GM18868 (cell line): ENCODE data around the gene MORC3.
"Not testable (repeated sequence)": the region's sequence is repeated elsewhere in the genome, so short reads cannot be mapped to it uniquely, and the experiment has no call there.

ENCODE experiments used
- ATAC-seq: cut with Tn5 transposase; IDR thresholded peaks from one replicate; pipeline ENCODE4 v1.9.1; 2021; ENCODE audit warnings: mild to moderate bottlenecking, moderate library complexity; ENCODE audit not compliant: unreplicated experiment

The MORC3 gene

DNA sequence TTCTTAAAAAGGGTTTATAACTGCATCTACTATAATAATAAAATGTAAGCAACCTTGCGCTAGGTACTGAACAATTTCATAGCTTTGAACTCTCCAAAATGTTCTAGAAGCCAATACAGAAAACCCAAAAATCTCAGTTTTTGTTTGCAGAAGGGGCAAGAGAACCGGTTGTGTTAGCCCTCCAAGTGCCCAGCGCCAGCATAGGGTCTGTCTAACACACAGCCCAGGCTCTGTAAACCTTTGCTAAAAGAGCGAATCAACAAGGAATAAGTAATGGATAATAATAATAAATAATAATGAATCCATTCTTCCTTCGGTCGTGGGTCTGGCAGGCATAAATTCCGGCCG lies 64.9 kb downstream of the MORC3 start:
- peak; percentile 20 for ATAC-seq

DNA sequence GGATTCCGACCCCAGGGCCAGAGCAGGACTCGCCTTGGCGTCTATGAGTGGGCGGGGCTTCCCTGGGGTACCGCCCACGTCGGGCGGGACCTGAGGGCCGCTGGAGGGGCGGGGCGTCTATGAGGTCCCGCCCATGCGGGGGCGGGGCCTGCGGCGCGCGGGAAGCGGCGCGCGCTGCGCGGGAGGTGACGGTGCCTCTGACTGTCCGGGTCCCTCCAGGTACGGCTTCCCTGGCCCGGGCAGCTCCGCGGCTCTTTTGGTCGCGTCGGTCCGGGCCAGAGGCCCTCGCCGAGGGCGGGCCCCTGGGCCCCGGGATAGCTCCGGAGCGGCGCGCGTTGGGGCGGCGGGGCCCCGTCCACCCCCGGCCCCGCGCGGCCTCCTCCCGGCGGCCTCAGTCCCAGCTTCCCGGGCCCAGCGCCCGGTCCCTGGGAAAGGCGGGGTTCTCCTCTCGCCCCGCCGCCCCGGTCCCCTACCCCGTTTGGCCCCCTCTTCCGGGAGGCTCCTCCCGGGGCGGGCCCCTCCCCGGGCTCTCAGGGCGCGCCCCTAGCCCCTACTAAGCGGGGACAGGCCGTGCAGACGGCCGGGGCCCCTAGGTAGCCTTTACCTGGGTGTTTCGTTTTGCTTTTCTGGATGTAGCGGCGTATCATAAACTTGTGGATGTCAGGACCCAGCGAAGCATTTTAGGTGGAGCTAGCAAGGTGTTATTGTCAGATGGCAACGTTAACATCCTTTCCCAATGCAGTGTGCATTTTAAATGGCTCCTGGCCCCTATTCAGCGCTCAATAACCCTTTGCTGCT lies 65.4 kb downstream of the MORC3 start, which contains the start of gene CHAF1B:
Gene CHAF1B, plus strand, starts transcription at position 160 of the 798 bp plus-strand sequence. CDS start 745 bp downstream, outside the sequence.
- ATAC-seq: peak; percentile 91

DNA sequence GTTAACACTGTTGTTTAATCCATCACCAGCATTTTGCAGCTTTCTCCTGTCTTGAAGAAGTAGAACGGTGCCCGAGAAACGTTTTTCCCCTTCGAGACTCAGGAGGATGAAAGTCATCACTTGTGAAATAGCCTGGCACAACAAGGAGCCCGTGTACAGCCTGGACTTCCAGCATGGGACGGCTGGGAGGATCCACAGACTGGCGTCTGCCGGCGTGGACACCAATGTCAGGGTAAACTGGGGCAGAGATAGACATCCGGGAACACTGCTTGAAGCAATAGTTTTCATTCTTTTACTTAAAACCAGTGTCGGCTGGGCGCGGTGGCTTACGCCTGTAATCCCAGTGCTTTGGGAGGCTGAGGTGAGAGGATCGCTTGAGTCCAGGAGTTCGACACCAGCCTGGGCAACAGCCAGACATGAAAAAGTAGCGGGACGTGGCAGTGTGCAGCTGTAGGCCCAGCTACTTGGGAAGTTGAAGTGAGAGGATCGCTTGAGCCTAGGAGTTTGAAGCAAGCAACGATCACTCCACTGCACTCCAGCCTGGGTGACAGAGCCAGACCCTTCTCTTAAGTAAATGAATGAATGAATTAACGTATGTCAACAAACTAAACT lies 66.1 kb downstream of the MORC3 start:
- ATAC-seq: no peak

DNA sequence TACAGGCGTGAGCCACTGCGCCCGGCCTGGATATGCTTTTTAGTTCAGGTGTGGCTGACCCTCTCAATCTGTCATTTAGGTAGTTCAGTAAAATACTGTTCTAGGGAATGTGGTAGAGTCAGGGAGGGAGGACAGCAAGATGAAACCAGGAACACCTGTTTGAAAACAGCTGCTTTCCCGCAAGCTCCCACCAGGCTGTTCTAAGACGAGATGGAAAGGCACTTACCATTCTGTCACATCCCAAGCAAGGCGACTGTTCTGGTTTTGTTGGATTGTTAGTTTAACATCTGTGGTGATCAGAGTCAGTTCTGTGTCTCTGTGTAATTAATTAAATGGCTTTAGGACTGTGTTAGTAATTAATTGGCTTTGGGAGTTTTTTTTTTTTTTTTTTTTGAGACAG lies 68.1 kb downstream of the MORC3 start:
- no peak for ATAC-seq

DNA sequence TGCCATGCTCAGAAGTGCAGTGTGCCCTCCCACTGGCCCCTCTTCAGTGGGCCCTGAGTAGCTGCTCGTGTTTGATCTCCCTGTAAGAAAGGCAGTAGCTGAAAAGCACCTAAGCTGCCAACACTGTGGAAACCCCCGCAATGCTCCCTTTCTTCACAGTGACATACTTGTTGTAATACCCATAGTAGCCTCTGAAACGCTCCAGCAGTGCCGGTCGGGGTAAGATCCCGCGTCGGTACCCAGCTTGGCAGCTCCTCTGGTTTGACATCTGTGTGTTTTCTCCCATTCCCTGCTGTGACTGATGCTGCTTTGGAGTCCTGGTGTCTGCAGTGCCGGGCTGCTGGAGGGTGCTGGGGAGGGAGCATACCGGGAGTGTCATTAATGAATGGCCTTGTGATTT lies 68.8 kb downstream of the MORC3 start:
- ATAC-seq: no peak

DNA sequence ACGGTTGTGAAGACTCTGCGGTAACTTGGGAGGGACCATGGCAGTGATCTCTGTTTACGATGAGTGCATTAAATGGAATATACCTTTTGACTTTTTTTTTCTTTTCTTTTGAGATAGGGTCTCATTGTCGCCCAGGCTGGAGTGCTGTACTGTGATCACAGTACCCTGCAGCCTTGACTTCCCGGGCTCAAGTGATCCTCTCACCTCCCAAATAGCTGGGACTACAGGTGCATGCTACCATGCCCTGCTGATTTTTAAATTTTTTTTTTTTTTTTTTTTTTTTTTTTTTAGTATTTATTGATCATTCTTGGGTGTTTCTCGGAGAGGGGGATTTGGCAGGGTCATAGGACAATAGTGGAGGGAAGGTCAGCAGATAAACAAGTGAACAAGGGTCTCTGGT lies 71.7 kb downstream of the MORC3 start:
- ATAC-seq: not testable (repeated sequence)

DNA sequence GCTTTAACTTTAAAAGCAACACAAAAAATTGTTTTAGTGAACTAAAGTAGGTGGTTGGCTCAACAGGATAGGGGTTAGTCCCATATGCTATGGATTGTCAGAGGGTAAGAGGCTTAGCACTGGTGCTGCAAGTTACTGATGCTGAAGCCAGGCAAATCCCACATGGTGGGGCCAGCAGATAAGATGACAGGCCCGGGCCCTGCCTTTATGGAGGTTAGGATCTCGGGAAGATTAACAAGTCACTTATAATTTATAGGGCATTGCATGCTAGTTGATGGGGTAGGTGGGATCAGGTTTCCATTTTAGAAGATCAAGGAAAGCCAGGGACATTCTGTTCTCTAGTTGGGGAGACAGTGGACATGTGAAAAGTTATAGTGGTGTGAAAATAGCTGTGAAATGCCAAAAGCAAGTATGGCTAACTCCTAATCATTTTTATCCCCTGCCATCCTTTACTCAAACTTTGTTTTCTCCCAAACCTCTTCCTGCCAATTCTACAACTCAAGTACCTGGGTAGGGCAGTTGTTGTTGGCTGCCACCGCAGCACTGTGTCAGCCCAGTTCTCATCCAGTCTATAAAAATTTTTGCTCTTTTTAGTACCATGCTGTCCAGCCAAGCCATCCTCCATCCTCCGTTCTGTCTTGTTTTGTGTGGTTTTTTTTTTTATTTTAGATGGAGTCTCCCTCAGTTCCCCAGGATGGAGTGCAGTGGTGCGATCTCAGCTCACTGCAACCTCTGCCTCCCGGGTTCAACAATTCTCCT lies 75.5 kb downstream of the MORC3 start:
- no peak for ATAC-seq

DNA sequence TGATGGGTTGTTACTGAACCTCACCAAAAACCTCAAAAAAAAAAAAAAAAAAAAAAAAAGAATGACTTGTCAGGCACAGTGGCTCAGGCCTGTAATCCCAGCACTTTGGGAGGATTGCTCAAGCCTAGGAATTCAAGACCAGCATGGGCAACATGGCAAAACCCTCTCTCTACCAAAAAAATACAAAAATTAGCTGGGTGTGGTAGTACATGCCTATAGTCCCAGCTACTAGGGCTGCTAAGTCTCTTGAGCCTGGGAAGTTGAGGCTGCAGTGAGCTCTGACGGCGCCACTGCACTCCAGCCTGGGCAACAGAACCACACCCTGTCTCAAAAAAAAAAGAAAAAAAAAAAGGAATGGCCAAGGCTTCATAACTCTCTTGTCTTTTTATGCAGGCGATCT lies 76.3 kb downstream of the MORC3 start:
- no peak for ATAC-seq

DNA sequence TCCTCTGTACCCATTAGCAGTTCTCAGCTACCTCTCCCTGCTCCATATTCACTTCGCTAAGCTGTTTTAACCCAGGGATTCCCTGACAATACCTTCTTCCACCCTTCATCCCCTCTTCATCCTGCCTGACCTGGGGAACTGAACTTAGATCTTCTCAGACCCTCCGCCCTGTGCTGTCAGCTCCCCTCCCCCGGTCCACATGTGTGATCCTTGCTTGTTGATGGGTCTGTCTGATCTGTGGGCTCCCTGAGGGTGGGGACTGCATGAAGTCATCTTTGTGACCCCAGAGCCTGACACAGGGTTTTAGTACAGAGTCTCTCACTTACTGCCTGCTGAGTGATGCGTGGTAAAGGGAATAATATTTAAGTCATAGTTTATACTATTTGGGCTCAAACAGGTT lies 77.0 kb downstream of the MORC3 start:
- no peak for ATAC-seq

DNA sequence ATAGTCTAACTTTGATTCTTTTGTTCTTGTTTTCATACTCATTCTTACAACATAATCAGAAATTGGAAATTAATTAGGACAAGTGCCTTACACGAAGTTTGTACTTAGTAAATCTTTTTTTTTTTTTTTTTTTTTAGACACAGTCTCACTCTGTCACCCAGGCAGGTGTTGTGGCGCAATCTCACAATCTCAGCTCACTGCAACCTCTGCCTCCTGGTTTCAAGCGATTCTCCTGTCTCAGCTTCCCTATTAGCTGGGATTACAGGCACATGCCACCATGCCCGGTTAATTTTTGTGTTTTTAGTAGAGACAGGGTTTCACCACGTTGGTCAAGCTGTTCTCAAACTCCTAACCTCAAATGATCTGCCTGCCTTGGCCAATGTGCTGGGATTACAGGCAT lies 77.6 kb downstream of the MORC3 start:
- no peak for ATAC-seq

DNA sequence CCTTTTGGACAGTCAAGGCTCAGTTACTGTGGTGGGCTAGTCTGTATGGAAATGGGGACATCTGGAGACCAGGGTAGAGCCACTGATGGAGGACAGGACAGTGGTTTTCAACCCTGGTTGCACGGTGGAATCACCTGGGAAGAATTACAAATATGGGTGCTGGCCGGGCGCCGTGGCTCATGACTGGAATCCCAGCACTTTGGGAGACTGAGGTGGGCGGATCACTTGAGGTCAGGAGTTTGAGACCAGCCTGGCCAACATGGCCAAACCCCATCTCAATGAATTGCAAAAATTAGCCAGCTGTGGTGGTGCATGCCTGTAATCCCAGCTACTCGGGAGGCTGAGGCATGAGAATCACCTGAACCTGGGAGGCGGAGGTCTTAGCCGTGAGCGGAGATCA lies 79.7 kb downstream of the MORC3 start:
- not testable (repeated sequence) for ATAC-seq

DNA sequence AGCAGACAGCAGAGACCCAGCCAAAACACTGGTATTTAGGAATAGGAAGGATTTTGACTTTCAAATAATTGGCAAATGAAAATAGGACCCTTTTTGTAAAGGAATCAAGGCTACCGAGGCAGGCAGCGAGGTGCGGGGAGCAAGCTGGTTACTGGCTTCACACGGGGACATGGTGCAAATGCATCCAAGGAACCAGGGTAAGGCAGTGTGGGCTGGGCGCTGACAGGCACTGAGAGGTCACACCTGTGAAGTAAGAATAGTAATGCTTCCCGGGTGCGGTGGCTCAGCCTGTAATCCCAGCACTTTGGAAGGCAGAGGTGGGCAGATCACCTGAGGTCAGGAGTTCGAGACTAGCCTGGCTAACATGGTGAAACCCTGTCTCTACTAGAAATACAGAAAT lies 80.7 kb downstream of the MORC3 start:
- no peak for ATAC-seq

DNA sequence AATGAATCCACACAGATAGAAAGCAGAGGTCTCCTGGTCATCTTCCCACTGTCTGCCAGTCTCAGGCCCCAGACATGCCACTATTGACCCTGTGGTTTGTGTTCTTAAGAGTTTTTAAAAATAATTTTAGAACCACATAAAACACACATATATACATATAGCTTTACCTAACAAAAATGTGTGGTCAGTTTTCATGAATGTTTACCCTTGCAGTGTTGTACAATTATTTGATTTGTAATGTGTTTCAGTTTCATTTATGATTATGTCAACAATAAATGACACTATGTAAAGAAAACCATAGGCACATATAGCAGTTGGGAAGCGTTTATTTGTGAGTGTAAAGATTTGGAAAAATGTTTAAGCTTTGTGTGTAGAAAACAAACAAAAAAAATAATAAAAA lies 82.3 kb downstream of the MORC3 start:
- ATAC-seq: no peak

DNA sequence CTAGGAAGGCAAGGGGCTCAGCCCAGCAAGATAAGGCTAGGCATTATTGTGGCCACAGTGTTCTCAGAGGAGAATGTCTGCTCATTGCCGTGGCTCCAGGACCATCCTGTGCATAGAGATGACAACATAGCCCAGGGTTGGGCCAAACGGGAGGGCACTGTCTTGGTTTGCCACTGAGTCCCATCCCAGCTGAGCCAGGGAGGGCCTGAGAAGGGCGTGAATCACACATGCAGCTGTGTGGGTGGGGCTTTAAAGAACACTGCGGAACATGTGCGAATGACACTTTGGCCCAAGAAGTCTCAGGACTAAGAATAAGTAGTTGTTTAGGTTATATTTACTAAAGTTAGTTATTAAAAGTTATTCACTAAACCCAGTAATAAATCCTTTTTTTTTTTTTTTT lies 83.7 kb downstream of the MORC3 start:
- ATAC-seq: no peak

DNA sequence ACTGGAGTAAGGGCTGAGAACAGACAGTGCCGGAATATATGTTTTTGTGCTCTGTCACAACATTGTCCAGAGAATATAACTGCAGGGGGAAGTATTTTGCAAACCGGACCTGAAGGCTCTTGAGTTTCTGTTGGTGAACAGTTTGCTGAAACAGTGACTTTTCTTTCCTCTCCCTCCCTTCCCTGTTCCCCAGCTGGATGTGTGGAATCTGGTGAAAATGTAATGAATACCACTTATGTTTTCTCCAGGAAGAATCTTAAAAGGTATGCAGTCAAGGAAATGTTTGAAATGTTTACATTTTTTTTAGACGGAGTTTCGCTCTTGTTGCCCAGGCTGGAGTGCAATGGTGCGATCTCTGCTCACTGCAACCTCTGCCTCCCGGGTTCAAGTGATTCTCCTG lies 88.6 kb downstream of the MORC3 start:
- no peak for ATAC-seq

DNA sequence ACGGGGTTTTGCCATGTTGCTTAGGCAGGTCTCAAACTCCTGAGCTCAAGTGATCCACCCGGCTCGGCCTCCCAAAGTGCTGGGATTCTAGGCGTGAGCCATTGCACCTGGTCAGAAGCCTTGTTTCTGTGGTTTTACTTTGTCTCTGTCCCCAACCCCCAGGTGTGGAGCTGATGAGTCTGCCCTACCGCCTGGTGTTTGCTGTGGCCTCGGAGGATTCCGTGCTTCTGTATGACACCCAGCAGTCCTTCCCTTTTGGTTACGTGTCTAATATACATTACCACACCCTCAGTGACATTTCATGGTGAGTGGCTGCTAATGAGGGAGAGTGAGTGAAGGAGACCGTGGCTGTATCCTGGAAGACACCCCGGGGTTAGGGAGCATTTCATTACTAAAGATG lies 91.3 kb downstream of the MORC3 start:
- no peak for ATAC-seq

DNA sequence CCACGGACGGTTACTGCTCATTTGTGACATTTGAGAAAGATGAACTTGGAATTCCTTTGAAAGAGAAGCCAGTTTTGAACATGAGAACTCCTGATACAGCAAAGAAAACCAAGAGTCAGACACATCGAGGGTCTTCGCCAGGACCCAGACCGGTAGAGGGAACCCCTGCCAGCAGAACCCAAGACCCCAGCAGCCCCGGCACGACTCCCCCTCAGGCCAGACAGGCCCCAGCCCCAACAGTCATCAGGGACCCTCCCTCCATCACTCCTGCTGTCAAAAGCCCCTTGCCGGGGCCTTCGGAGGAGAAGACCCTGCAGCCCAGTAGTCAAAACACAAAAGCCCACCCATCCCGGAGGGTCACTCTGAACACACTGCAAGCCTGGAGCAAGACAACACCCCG lies 92.9 kb downstream of the MORC3 start:
- no peak for ATAC-seq

DNA sequence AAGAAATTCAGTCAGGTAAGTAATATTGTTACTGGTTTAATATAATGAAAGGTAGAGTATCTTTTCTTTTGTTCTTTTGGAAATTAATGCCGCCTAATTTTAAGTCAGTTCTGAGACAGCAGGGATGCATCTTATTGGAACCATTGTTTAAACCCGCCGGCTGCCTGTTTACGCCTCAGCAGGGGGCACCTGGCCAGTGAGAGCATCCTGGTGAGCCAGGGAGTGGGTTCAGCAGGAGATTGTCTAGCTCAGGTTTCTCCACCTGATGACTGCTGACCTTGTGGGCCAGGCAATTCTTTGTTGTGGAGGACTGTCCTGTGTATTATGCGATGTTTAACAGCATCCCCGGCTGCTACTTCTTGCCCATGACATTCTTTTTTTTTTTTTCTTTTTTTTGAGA lies 95.4 kb downstream of the MORC3 start:
- no peak for ATAC-seq

DNA sequence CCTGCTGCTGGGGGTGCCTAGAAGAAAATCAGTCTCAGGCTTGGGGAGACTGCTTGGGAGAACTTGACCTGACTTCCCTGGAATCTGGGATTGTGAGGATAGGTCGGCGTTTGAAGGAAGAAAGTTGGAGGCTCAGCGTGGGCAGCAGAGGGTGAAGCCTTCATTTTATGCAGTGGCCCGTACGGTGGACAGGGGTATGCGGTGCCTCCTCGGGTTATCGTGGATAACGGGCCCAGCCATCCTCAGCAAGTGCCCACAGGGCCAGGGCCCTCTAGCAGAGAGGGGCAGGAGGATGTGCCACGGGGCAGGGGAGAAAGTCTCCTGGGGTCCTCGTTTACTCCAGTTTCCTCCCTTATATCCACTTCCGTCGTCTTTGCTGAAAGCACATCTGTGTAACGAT lies 99.2 kb downstream of the MORC3 start:
- ATAC-seq: no peak

DNA sequence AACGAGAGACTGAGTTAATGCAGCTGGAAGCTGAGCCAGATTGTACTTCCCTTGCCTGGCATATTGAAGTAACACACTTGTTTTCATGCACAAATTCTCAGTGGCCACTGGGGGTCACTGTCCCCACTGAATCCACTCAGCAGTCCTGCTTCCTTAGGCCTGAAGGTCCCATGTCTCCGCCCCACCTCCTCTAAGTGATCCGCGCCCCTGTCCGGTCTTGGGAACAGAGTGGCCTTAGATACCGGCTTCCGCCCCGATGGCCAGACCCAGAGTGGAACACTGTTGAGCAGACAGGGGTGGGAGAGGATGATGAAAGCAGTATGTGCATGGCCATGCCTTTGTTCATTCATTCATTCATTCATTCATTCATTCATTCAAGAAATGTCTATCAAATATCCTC lies 100.0 kb downstream of the MORC3 start:
- no peak for ATAC-seq

DNA sequence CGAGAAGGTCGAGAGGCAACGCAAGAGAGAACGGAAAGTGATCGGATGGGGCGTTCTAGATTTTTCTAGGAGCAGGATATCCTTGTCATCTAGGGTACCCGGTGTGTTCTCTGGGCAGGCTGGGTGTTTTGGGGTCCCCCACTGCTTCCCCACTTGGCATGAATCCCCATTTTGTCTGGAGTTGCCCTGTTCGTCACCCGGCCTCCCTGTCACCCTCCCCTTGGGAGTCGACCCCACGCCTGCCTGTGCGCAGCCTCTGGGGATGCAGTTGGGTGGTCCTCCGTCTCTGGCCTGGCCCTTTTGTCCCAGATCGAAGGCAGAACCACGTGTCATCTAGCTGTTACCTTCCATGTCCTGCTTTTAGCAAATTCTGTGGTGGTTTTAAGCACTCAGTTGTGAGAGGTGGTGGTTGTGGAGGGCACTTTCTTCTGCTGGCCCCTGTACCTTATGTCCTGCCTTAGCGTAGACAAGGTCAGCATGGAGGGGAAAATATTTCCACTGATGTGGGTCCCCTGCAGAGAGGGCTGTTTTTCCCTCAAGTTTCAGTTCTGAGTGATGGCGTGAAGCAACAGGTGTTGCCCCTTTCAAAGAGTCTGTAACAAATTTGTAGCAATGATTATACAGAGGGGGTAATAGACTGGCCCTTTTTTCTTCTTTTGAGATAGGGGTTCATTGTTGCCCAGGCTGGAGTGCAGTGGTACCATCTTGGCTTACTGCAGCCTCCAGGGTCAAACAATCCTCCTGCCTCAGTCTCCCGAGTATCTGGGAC lies 100.8 kb downstream of the MORC3 start:
- no peak for ATAC-seq
